Measurements from ENCODE around the gene FADS1. TPM values are rescaled to one million over a fixed set of nuclear protein-coding genes. Genes with fewer than 3 reads are reported as not detected.

FADS1 gene
- total RNA-seq, 1 experiment from 2014 or later: 116 TPM

- DNase-seq: no peak
- peaks cover 8% of the 10 kb centered on the region for H3K36me3 ChIP-seq (ENCODE audit: control insufficient read depth, insufficient read depth, low read length)
- BruUV-seq (replicated peaks): no TSS peak
- Mint-ChIP-seq H3K36me3 (ENCODE audit: insufficient read depth, unreplicated experiment) (peaks cover 76% of the 10 kb centered on the region), H3K27me3 (ENCODE audit: insufficient read depth, unreplicated experiment) (no peaks in the 10 kb centered on the region), H3K27ac (ENCODE audit: unreplicated experiment) (no peak overlapping the region), H3K4me1 (ENCODE audit: low read depth, unreplicated experiment) (no peaks in the 10 kb centered on the region), H3K9me3 (ENCODE audit: unreplicated experiment) (no peaks in the 10 kb centered on the region), H3K4me3 (ENCODE audit: unreplicated experiment) (no peak overlapping the region)
- ChIA-PET POLR2A (interaction anchor here (0.6 to 1.5 kb wide), 2 partner anchors 8 to 60 kb away, joined by 3 to 4 read pairs; no protein-coding TSS in a partner anchor), CTCF (interaction anchor here (1.3 kb wide), 1 partner anchor 10 kb away, joined by 6 read pairs; no protein-coding TSS in a partner anchor)
- H3K4me3 ChIP-seq (ENCODE audit: low read depth, low read length): no peak overlapping the region
- TF ChIP-seq, protein P1, sequence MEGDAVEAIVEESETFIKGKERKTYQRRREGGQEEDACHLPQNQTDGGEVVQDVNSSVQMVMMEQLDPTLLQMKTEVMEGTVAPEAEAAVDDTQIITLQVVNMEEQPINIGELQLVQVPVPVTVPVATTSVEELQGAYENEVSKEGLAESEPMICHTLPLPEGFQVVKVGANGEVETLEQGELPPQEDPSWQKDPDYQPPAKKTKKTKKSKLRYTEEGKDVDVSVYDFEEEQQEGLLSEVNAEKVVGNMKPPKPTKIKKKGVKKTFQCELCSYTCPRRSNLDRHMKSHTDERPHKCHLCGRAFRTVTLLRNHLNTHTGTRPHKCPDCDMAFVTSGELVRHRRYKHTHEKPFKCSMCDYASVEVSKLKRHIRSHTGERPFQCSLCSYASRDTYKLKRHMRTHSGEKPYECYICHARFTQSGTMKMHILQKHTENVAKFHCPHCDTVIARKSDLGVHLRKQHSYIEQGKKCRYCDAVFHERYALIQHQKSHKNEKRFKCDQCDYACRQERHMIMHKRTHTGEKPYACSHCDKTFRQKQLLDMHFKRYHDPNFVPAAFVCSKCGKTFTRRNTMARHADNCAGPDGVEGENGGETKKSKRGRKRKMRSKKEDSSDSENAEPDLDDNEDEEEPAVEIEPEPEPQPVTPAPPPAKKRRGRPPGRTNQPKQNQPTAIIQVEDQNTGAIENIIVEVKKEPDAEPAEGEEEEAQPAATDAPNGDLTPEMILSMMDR (IDR thresholded peaks at IDR 0.05; ENCODE audit: insufficient read depth in 1 of 2, low read depth in 1 of 2, low read length in 1 of 2, severe bottlenecking in 1 of 2, unreplicated experiment in 1 of 2): no peak
- no peaks in the 10 kb centered on the region for H3K9me3 ChIP-seq
- H3K27me3 ChIP-seq (replicated peaks; ENCODE audit: control insufficient read depth, insufficient read depth, low read length): no peaks in the 10 kb centered on the region
- H3K4me1 ChIP-seq: no peaks in the 10 kb centered on the region
- intact Hi-C loops (cut with micrococcal nuclease; ENCODE audit: unreplicated experiment): no loop called here
These were observed 10.0 kb downstream of the FADS1 start for GRCh38 chr11:61806785-61807184.

- H3K4me3 Mint-ChIP-seq (ENCODE audit: unreplicated experiment): no peak overlapping the region
These were observed 11.7 kb downstream of the FADS1 start for GRCh38 chr11:61805146-61805545.

GRCh38 chr11:61803889-61804647 lies 12.7 kb downstream of the FADS1 start:
- no peak for DNase-seq
- Histone ChIP-seq H3K4me3 (ENCODE audit: low read depth, low read length) (no peak overlapping the region), H3K4me1 (peaks cover 6% of the 10 kb centered on the region; the same call in 1 of the 2 replicates), H3K36me3 (ENCODE audit: control insufficient read depth, insufficient read depth, low read length) (peaks cover 7% of the 10 kb centered on the region), H3K27me3 (replicated peaks; ENCODE audit: control insufficient read depth, insufficient read depth, low read length) (no peaks in the 10 kb centered on the region), H3K9me3 (no peaks in the 10 kb centered on the region)
- no peaks in the 10 kb centered on the region for H3K9me3 Mint-ChIP-seq (ENCODE audit: unreplicated experiment)
- H3K27ac Mint-ChIP-seq (ENCODE audit: unreplicated experiment): no peak overlapping the region
- no peaks in the 10 kb centered on the region for H3K27me3 Mint-ChIP-seq (ENCODE audit: insufficient read depth, unreplicated experiment)
- H3K36me3 Mint-ChIP-seq (ENCODE audit: insufficient read depth, unreplicated experiment): peaks cover 71% of the 10 kb centered on the region
- no peak overlapping the region for H3K4me3 Mint-ChIP-seq (ENCODE audit: unreplicated experiment)
- intact Hi-C loops (cut with micrococcal nuclease; ENCODE audit: unreplicated experiment): no loop called here
- peaks cover 7% of the 10 kb centered on the region for H3K4me1 Mint-ChIP-seq (ENCODE audit: low read depth, unreplicated experiment)
- BruUV-seq (replicated peaks): no TSS peak
- ChIA-PET POLR2A (no interaction called here), CTCF (no interaction called here)
- TF ChIP-seq, protein P1 (IDR thresholded peaks at IDR 0.05; ENCODE audit: insufficient read depth in 1 of 2, low read depth in 1 of 2, low read length in 1 of 2, severe bottlenecking in 1 of 2, unreplicated experiment in 1 of 2): no peak

More at GRCh38 chr11:61805146-61805545, 11.7 kb downstream of the FADS1 start:
- TF ChIP-seq, protein P1 (IDR thresholded peaks at IDR 0.05; ENCODE audit: insufficient read depth in 1 of 2, low read depth in 1 of 2, low read length in 1 of 2, severe bottlenecking in 1 of 2, unreplicated experiment in 1 of 2): no peak
- Histone ChIP-seq H3K36me3 (ENCODE audit: control insufficient read depth, insufficient read depth, low read length) (peaks cover 7% of the 10 kb centered on the region), H3K4me1 (peaks cover 6% of the 10 kb centered on the region; the same call in 1 of the 2 replicates), H3K9me3 (no peaks in the 10 kb centered on the region), H3K4me3 (ENCODE audit: low read depth, low read length) (no peak overlapping the region), H3K27me3 (replicated peaks; ENCODE audit: control insufficient read depth, insufficient read depth, low read length) (no peaks in the 10 kb centered on the region)
- CTCF ChIA-PET: interaction anchor here (0.8 kb wide), 1 partner anchor 11 kb away, joined by 3 read pairs; the partner anchor contains the start of gene FADS1
- no peak for DNase-seq
- intact Hi-C loops (cut with micrococcal nuclease; ENCODE audit: unreplicated experiment): no loop called here
- no TSS peak for BruUV-seq (replicated peaks)
- Mint-ChIP-seq H3K9me3 (ENCODE audit: unreplicated experiment) (no peaks in the 10 kb centered on the region), H3K4me1 (ENCODE audit: low read depth, unreplicated experiment) (peaks cover 7% of the 10 kb centered on the region), H3K36me3 (ENCODE audit: insufficient read depth, unreplicated experiment) (peaks cover 71% of the 10 kb centered on the region), H3K27me3 (ENCODE audit: insufficient read depth, unreplicated experiment) (no peaks in the 10 kb centered on the region), H3K27ac (ENCODE audit: unreplicated experiment) (no peak overlapping the region)
- POLR2A ChIA-PET: no interaction called here

Measured in Caco-2 (cell line).